ENCODE data around the gene SARDH. TPM values are rescaled to one million over a fixed set of nuclear protein-coding genes. Genes with fewer than 3 reads are reported as not detected.

Gene SARDH
- total and polyA plus RNA-seq, 2 of the 8 experiments (the other 6 are each of a cell fraction or from before 2014, with no cell fraction given), result 6.4 to 7.4 TPM

- no peak for TF ChIP-seq CHD7 (IDR thresholded peaks at IDR 0.05; ENCODE audit: insufficient replicate concordance, low read length)
- TF ChIP-seq ATF2 (IDR thresholded peaks at IDR 0.05; ENCODE audit: low read length), result no peak
- TF ChIP-seq CHD1 (IDR thresholded peaks at IDR 0.05; ENCODE audit: low read depth, low read length), result no peak
These were observed 51.2 kb downstream of the SARDH start (continued) for GRCh38 chr9:133686642-133687575.
